AG10803 (cell line): ENCODE data around the gene MDFIC2.

Source experiments
- DNase-seq: peaks from one replicate; pipeline ENCODE4 v3.0.0; 2010; ENCODE audit warnings: low read depth
- H3K4me3 ChIP-seq: 2 replicates; pipeline ENCODE4 v1.5.1; 2011; ENCODE audit warnings: mild to moderate bottlenecking, low read length, control low read depth
- TF ChIP-seq, protein P1 (sequence below): conservative IDR thresholded peaks from 2 replicates; pipeline ENCODE4 v1.5.1; 2011; ENCODE audit warnings: mild to moderate bottlenecking, low read length, control low read depth, inconsistent platforms

MDFIC2 gene

DNA sequence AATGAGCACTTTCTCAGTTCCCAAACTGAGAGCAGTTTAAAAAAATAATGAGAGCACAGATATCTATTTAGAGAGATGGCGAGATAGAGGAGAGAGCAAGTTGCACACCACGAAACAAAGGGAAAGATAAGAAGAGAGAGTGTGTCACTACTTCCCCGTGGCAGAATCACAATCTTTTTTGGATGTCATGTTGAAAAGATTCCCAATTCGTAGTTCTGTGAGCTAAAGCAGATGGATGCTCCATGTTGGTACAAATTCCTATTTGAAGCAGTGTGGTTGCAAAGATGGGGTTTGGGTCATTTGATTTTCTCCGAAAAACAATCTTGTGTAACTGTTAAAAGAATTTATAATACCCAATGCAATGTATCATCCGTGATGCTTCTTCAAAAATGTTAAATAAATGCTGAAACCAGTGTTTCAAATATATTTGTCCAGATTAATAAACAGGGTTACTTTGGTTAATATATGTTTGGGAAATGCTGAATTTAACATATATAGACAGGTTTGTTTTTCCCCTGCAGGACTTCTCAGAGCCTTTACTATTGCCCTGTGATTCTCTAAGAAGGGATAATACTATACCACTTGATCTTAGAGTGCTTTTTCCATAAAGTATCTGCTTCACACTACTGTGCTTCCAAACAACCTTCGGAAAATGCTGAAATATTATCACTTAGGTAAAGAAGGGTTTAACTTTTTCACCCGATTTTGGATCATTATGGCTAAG lies 128.5 kb downstream of the MDFIC2 start:
- no peak overlapping the region for H3K4me3 ChIP-seq
- no peak for DNase-seq
- TF ChIP-seq, protein P1, sequence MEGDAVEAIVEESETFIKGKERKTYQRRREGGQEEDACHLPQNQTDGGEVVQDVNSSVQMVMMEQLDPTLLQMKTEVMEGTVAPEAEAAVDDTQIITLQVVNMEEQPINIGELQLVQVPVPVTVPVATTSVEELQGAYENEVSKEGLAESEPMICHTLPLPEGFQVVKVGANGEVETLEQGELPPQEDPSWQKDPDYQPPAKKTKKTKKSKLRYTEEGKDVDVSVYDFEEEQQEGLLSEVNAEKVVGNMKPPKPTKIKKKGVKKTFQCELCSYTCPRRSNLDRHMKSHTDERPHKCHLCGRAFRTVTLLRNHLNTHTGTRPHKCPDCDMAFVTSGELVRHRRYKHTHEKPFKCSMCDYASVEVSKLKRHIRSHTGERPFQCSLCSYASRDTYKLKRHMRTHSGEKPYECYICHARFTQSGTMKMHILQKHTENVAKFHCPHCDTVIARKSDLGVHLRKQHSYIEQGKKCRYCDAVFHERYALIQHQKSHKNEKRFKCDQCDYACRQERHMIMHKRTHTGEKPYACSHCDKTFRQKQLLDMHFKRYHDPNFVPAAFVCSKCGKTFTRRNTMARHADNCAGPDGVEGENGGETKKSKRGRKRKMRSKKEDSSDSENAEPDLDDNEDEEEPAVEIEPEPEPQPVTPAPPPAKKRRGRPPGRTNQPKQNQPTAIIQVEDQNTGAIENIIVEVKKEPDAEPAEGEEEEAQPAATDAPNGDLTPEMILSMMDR, result no peak

- no peak overlapping the region for H3K4me3 ChIP-seq
- DNase-seq, result no peak
- TF ChIP-seq, protein P1, result no peak
Measured at GRCh38 chr3:70182166-70182565, 130.3 kb downstream of the MDFIC2 start.

DNA sequence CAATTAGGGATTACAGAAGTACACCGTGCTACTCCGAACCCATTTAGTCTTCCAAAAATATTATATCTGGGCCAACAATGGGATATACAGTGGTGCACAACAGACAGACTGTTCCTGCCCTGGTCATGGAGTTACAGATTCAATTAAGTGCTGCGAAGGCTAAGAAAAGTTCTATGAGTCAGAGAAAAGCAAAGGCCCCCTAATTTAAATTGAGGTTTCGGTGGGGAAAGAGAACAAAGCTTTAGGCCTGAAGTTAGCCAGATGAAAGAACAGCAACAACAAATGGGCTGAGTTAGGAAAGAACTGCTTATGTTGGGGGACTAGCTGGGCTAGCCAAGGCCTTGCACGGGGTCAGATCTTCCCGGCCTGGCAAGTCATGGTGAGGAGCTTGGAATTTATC lies 131.8 kb downstream of the MDFIC2 start:
- DNase-seq, result no peak
- TF ChIP-seq, protein P1, result no peak
- H3K4me3 ChIP-seq, result no peak overlapping the region

GRCh38 chr3:70179111-70179510 lies 133.3 kb downstream of the MDFIC2 start:
- DNase-seq, result no peak
- H3K4me3 ChIP-seq, result no peak overlapping the region

DNA sequence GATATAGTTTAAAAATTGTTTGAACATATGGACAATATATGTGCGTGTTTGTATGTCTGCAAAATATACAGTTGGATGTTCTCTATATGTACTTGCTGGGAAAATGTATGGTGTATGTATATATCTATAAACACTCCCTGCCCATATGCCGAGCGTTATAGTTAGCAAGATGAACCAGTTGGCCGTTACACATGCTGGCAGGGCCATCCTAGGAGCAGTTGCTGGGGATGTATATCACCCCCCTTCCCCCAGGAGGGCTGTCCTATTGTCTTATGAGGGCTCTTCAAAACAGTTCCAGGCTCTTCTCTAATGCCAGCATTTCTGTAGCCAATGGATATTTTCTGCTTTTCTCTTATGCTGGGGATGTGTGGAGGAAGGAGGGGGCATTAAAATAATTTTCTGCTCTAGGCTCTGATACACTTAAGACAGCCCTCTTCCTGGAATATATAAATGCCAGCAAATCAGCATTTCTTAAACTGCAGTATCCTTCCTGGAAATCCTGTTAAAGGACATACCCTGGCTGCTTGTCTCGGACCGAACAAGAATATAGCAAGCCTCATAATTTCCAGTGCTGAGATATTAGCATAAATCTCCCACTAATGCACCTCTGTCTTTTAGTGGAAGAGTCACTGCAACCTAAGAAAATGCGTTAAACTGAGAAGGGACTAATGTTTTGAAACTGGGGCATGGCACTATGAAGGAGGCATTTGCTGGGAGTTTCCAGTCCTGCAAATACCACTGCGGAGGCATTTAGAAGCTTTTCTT lies 134.4 kb downstream of the MDFIC2 start:
- TF ChIP-seq, protein P1, result no peak
- DNase-seq, result no peak
- no peak overlapping the region for H3K4me3 ChIP-seq

More at GRCh38 chr3:70179111-70179510, 133.3 kb downstream of the MDFIC2 start:
- TF ChIP-seq, protein P1, result no peak

- DNase-seq, result no peak
- TF ChIP-seq, protein P1, result no peak
- no peak overlapping the region for H3K4me3 ChIP-seq
Measured at GRCh38 chr3:70176224-70176623, 136.2 kb downstream of the MDFIC2 start.

- H3K4me3 ChIP-seq, result no peak overlapping the region
Measured at GRCh38 chr3:70156808-70157207, 155.6 kb downstream of the MDFIC2 start.

More at GRCh38 chr3:70156808-70157207, 155.6 kb downstream of the MDFIC2 start:
- DNase-seq, result no peak
- TF ChIP-seq, protein P1, result no peak
